Neutrophil (primary cell): ENCODE data around the gene BIN1.

Experiments
- H3K27ac ChIP-seq: fragments of 200-600 bp; sonication (generic); 2 replicates; pipeline ENCODE4 v1.5.1; 2016; ENCODE audit warnings: mild to moderate bottlenecking, moderate library complexity
- H3K27me3 ChIP-seq: fragments of 200-600 bp; sonication (generic); 2 replicates; pipeline ENCODE4 v1.6.0; 2016; ENCODE audit warnings: mild to moderate bottlenecking
- H3K36me3 ChIP-seq: fragments of 200-600 bp; sonication (generic); 2 replicates; pipeline ENCODE4 v1.5.1; 2017
- H3K4me1 ChIP-seq, 2 experiments: fragments of 200-600 bp in 1 of 2; sonication (generic) in 1 of 2; 1 replicate in 1 of 2; 2 replicates in 1 of 2; pipeline versions ENCODE4 v1.5.1 to v1.6.1; 2013 to 2016; ENCODE audit warnings: low read depth in 1 of 2, low read length in 1 of 2, mild to moderate bottlenecking in 1 of 2, moderate library complexity in 1 of 2; ENCODE audit not compliant: control insufficient read depth in 1 of 2, insufficient read depth in 1 of 2
- H3K4me3 ChIP-seq, 2 experiments: fragments of 200-600 bp in 1 of 2; sonication (generic) in 1 of 2; 1 replicate in 1 of 2; 2 replicates in 1 of 2; pipeline ENCODE4 v1.5.1; 2013 to 2016; ENCODE audit warnings: low read depth in 1 of 2, low read length in 1 of 2, mild to moderate bottlenecking in 1 of 2, moderate library complexity in 1 of 2
- H3K9me3 ChIP-seq: fragments of 200-600 bp; sonication (generic); 2 replicates; pipeline ENCODE4 v1.5.1; 2016
- CTCF ChIP-seq: fragments of 200-600 bp; sonication (generic); IDR thresholded peaks from 2 replicates; pipeline ENCODE4 v1.5.1; 2016; ENCODE audit warnings: antibody characterized with exemption

The BIN1 gene

GRCh38 chr2:127000937-127001336 is 106.0 kb downstream of the BIN1 start:
- Histone ChIP-seq H3K9me3 (no peaks in the 10 kb centered on the region), H3K36me3 (no peaks in the 10 kb centered on the region), H3K4me3 (no peak overlapping the region), H3K4me1 (no peaks in the 10 kb centered on the region), H3K27ac (no peak overlapping the region), H3K27me3 (no peaks in the 10 kb centered on the region)
- no peak for TF ChIP-seq CTCF

GRCh38 chr2:127000194-127000593 is 106.8 kb downstream of the BIN1 start:
- no peak for TF ChIP-seq CTCF
- Histone ChIP-seq H3K36me3 (no peaks in the 10 kb centered on the region), H3K27me3 (no peaks in the 10 kb centered on the region), H3K27ac (no peak overlapping the region), H3K4me1 (no peaks in the 10 kb centered on the region), H3K9me3 (no peaks in the 10 kb centered on the region), H3K4me3 (no peak overlapping the region)

- Histone ChIP-seq H3K36me3 (no peaks in the 10 kb centered on the region), H3K27me3 (no peaks in the 10 kb centered on the region), H3K4me3 (no peak overlapping the region), H3K9me3 (no peaks in the 10 kb centered on the region), H3K4me1 (no peaks in the 10 kb centered on the region), H3K27ac (no peak overlapping the region)
- no peak for TF ChIP-seq CTCF
Measured at GRCh38 chr2:126999106-126999756, 107.7 kb downstream of the BIN1 start.

- H3K4me3 ChIP-seq, result no peak overlapping the region
- no peaks in the 10 kb centered on the region for H3K36me3 ChIP-seq
- H3K27ac ChIP-seq, result no peak overlapping the region
- H3K27me3 ChIP-seq, result no peaks in the 10 kb centered on the region
- no peak for TF ChIP-seq CTCF
- H3K9me3 ChIP-seq, result no peaks in the 10 kb centered on the region
- no peaks in the 10 kb centered on the region for H3K4me1 ChIP-seq
Measured at GRCh38 chr2:126998486-126998885, 108.5 kb downstream of the BIN1 start.
